ENCODE measurements around the gene FBXO42.

The FBXO42 gene

GRCh38 chr1:16342331-16343062 is 9.8 kb downstream of the FBXO42 start:
- Histone ChIP-seq H3K36me3 (no peaks in the 10 kb centered on the region), H3K9me3 (ENCODE audit: severe bottlenecking) (no peaks in the 10 kb centered on the region), H3K4me3 (ENCODE audit: low read depth, low read length) (no peak overlapping the region), H3K27ac (no peak overlapping the region), H3K27me3 (ENCODE audit: insufficient read depth, low read depth, severe bottlenecking) (no peaks in the 10 kb centered on the region)
- DNase-seq: no peak
- TF ChIP-seq CTCF (IDR thresholded peaks at IDR 0.05; ENCODE audit: low read depth, low read length): no peak

- H3K4me3 ChIP-seq (ENCODE audit: low read depth, low read length): no peak overlapping the region
- H3K9me3 ChIP-seq (ENCODE audit: severe bottlenecking): no peaks in the 10 kb centered on the region
- DNase-seq: no peak
- TF ChIP-seq CTCF (IDR thresholded peaks at IDR 0.05; ENCODE audit: low read depth, low read length): no peak
- H3K27me3 ChIP-seq (ENCODE audit: insufficient read depth, low read depth, severe bottlenecking): no peaks in the 10 kb centered on the region
- no peaks in the 10 kb centered on the region for H3K36me3 ChIP-seq
- no peak overlapping the region for H3K27ac ChIP-seq
These were observed 11.6 kb downstream of the FBXO42 start for GRCh38 chr1:16340673-16341072.

- Histone ChIP-seq H3K36me3 (no peaks in the 10 kb centered on the region), H3K27ac (no peak overlapping the region), H3K4me3 (ENCODE audit: low read depth, low read length) (no peak overlapping the region), H3K27me3 (ENCODE audit: insufficient read depth, low read depth, severe bottlenecking) (no peaks in the 10 kb centered on the region), H3K9me3 (ENCODE audit: severe bottlenecking) (no peaks in the 10 kb centered on the region)
- DNase-seq: no peak
- no peak for TF ChIP-seq CTCF (IDR thresholded peaks at IDR 0.05; ENCODE audit: low read depth, low read length)
These were observed 13.3 kb downstream of the FBXO42 start for GRCh38 chr1:16338961-16339360.

GRCh38 chr1:16334655-16335340 is 17.5 kb downstream of the FBXO42 start:
- no peak for TF ChIP-seq CTCF (IDR thresholded peaks at IDR 0.05; ENCODE audit: low read depth, low read length)
- Histone ChIP-seq H3K27ac (no peak overlapping the region), H3K4me3 (ENCODE audit: low read depth, low read length) (no peak overlapping the region), H3K27me3 (ENCODE audit: insufficient read depth, low read depth, severe bottlenecking) (no peaks in the 10 kb centered on the region), H3K36me3 (no peaks in the 10 kb centered on the region), H3K9me3 (ENCODE audit: severe bottlenecking) (no peaks in the 10 kb centered on the region)
- DNase-seq: no peak

GRCh38 chr1:16326833-16327404 is 25.4 kb downstream of the FBXO42 start:
- TF ChIP-seq CTCF (IDR thresholded peaks at IDR 0.05; ENCODE audit: low read depth, low read length): no peak
- peaks cover 2% of the 10 kb centered on the region; the same call in 1 of the 2 replicates for H3K36me3 ChIP-seq
- no peak overlapping the region for H3K27ac ChIP-seq
- no peaks in the 10 kb centered on the region for H3K9me3 ChIP-seq (ENCODE audit: severe bottlenecking)
- no peaks in the 10 kb centered on the region for H3K27me3 ChIP-seq (ENCODE audit: insufficient read depth, low read depth, severe bottlenecking)
- H3K4me3 ChIP-seq (ENCODE audit: low read depth, low read length): no peak overlapping the region
- no peak for DNase-seq

Data from WERI-Rb-1 (cell line).